PC-3 (cell line): ENCODE results near the gene PPP6R2. TPM values are rescaled to one million over a fixed set of nuclear protein-coding genes. Genes with fewer than 3 reads are reported as not detected.

ENCODE experiments used
- ATAC-seq: fragments of 200-7000 bp; cut with Tn5 transposase; 2 replicates; pipeline ENCODE4 v1.9.1; 2020; ENCODE audit warnings: mild to moderate bottlenecking, moderate library complexity
- BruUV-seq: library from RNA; stranded (reverse); fragments of 400-500 nt; replicated peaks from 2 replicates; lab custom pipeline; 2021; lab: Mats Ljungman, UMichigan
- CTCF ChIA-PET: fragments of 300-600 bp; sonication (Branson Sonifier 250); formaldehyde crosslinking; loops from one replicate; lab custom pipeline; 2022; ENCODE audit warnings: antibody characterized with exemption; lab: Charles Lee
- POLR2A ChIA-PET: fragments of 300-600 bp; sonication (Branson Sonifier 250); formaldehyde crosslinking; loops from one replicate; lab custom pipeline; 2022; ENCODE audit warnings: antibody characterized with exemption; ENCODE audit not compliant: unreplicated experiment; lab: Charles Lee
- DNase-seq: peaks from one replicate; pipeline ENCODE4 v3.0.0-alpha.2; 2015
- H2AFZ ChIP-seq: fragments of 300-600 bp; sonication (generic); 2 replicates; pipeline ENCODE4 v1.6.0; 2016; ENCODE audit warnings: antibody characterized with exemption, low read length
- H3F3A ChIP-seq: fragments of 300-600 bp; sonication (generic); one replicate; pipeline ENCODE4 v1.6.0; 2017; ENCODE audit warnings: antibody characterized with exemption, low read length, control low read depth, mild to moderate bottlenecking; ENCODE audit not compliant: unreplicated experiment
- H3K27ac ChIP-seq: fragments of 300-600 bp; sonication (generic); 2 replicates; pipeline ENCODE4 v1.5.1; 2016; ENCODE audit warnings: mild to moderate bottlenecking, low read length
- H3K27me3 ChIP-seq: fragments of 300-600 bp; sonication (generic); 2 replicates; pipeline ENCODE4 v1.6.1; 2016; ENCODE audit warnings: low read length, mixed read lengths
- H3K36me3 ChIP-seq: fragments of 300-600 bp; sonication (generic); 2 replicates; pipeline ENCODE4 v1.6.1; 2016; ENCODE audit warnings: low read depth, mixed run types, low read length, mixed read lengths
- H3K4me1 ChIP-seq: fragments of 300-600 bp; sonication (generic); 2 replicates; pipeline ENCODE4 v1.5.1; 2016; ENCODE audit warnings: low read length; ENCODE audit not compliant: insufficient read depth
- H3K4me2 ChIP-seq: fragments of 300-600 bp; sonication (generic); 2 replicates; pipeline ENCODE4 v1.6.0; 2016; ENCODE audit warnings: low read length
- H3K4me3 ChIP-seq: fragments of 300-600 bp; sonication (generic); 2 replicates; pipeline ENCODE4 v1.5.1; 2016; ENCODE audit warnings: mild to moderate bottlenecking, low read length, mixed read lengths
- H3K79me2 ChIP-seq: fragments of 300-600 bp; sonication (generic); 2 replicates; pipeline ENCODE4 v1.6.1; 2017; ENCODE audit warnings: low read length, mixed read lengths
- H3K9ac ChIP-seq: fragments of 300-600 bp; sonication (generic); 2 replicates; pipeline ENCODE4 v1.6.0; 2016; ENCODE audit warnings: mild to moderate bottlenecking, low read length
- H3K9me2 ChIP-seq: fragments of 300-600 bp; sonication (generic); replicated peaks from 2 replicates; pipeline ENCODE4 v1.6.1; 2016; ENCODE audit warnings: mixed run types, low read length, mixed read lengths
- H3K9me3 ChIP-seq: fragments of 300-600 bp; sonication (generic); 2 replicates; pipeline ENCODE4 v1.6.1; 2016; ENCODE audit warnings: low read length, mixed read lengths
- H4K20me1 ChIP-seq: fragments of 300-600 bp; sonication (generic); 2 replicates; pipeline ENCODE4 v1.6.1; 2016; ENCODE audit warnings: low read length, mixed read lengths
- CTCF ChIP-seq: fragments of 300-600 bp; sonication (generic); conservative IDR thresholded peaks from 2 replicates; pipeline ENCODE4 v1.5.1; 2017; ENCODE audit warnings: antibody characterized with exemption, low read depth, mild to moderate bottlenecking, low read length
- EZH2 ChIP-seq: fragments of 300-600 bp; sonication (generic); IDR thresholded peaks from one replicate; pipeline ENCODE4 v1.6.1; 2017; ENCODE audit warnings: antibody characterized with exemption, mild to moderate bottlenecking, low read length; ENCODE audit not compliant: unreplicated experiment
- EZH2phosphoT487 ChIP-seq: fragments of 300-600 bp; sonication (generic); IDR thresholded peaks from 2 replicates; pipeline ENCODE4 v1.6.1; 2018; ENCODE audit warnings: mild to moderate bottlenecking, antibody characterized with exemption, low read length, borderline replicate concordance
- intact Hi-C: fragments of 100-400 bp; cut with micrococcal nuclease; formaldehyde crosslinking; loops from 2 replicates; pipeline ENCODE4 v1.9.0; 2023
- total RNA-seq: library from RNA; depleted of rRNA; stranded (reverse); fragments of >200 nt; gene quantifications from 2 replicates; pipeline ENCODE4 v1.2.3, GENCODE V29; 2014

PPP6R2 gene
- total RNA-seq, 1 experiment from 2014 or later, result 46.2 TPM

DNA sequence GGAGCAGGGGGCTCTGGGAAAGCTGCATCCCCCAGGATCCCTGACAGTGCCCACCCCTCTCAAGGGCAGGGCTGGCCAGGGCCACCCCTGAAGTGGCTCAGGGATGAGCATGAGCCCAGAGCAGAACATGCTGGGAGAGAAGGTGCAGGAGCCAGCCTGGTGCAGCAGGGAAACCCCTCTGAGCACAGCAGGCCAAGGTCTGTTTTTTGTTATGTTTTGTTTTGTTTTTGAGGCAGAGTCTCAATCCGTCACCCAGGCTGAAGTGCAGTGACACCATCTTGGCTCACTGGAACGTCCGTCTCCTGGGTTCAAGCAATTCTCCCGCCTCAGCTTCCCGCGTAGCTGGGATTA lies 132.5 kb downstream of the PPP6R2 start:
- DNase-seq, result no peak
- no peak overlapping the region for H3K27ac ChIP-seq
- H3K4me2 ChIP-seq, result peak overlapping the region; percentile 90
- ChIA-PET CTCF (interaction anchor here (0.6 kb wide), 1 partner anchor 144 kb away, joined by 12 read pairs; no protein-coding TSS in a partner anchor), POLR2A (no interaction called here)
- ATAC-seq, result no peak
- no TSS peak for BruUV-seq
- H4K20me1 ChIP-seq, result peaks cover 30% of the 10 kb centered on the region
- H3K36me3 ChIP-seq, result no peaks in the 10 kb centered on the region; the same call in 1 of the 2 replicates
- H2AFZ ChIP-seq, result peak overlapping the region; percentile 80
- intact Hi-C loops, result no loop called here
- H3K9ac ChIP-seq, result peak overlapping the region; percentile 72; the same call in 1 of the 2 replicates
- TF ChIP-seq CTCF, result no peak
- no peak for TF ChIP-seq EZH2phosphoT487
- TF ChIP-seq EZH2, result no peak
- no peaks in the 10 kb centered on the region for H3K27me3 ChIP-seq
- H3K9me3 ChIP-seq, result no peaks in the 10 kb centered on the region
- no peaks in the 10 kb centered on the region for H3K9me2 ChIP-seq
- no peaks in the 10 kb centered on the region for H3F3A ChIP-seq
- peaks cover 37% of the 10 kb centered on the region for H3K79me2 ChIP-seq
- peaks cover 21% of the 10 kb centered on the region for H3K4me1 ChIP-seq
- peak overlapping the region; percentile 73; the same call in 1 of the 2 replicates for H3K4me3 ChIP-seq

GRCh38 chr22:50476868-50477267 lies 133.7 kb downstream of the PPP6R2 start:
- H2AFZ ChIP-seq, result no peak overlapping the region
- ATAC-seq (no peak), DNase-seq (no peak)
- no peaks in the 10 kb centered on the region for H3F3A ChIP-seq
- H3K27me3 ChIP-seq, result no peaks in the 10 kb centered on the region
- intact Hi-C loops, result no loop called here
- no peaks in the 10 kb centered on the region for H3K9me2 ChIP-seq
- no peak overlapping the region for H3K4me2 ChIP-seq
- no TSS peak for BruUV-seq
- no peaks in the 10 kb centered on the region for H3K9me3 ChIP-seq
- H3K9ac ChIP-seq, result no peak overlapping the region
- CTCF ChIA-PET, result no interaction called here
- H3K36me3 ChIP-seq, result no peaks in the 10 kb centered on the region; the same call in 1 of the 2 replicates
- no peak for TF ChIP-seq EZH2
- TF ChIP-seq CTCF, result no peak
- TF ChIP-seq EZH2phosphoT487, result no peak
- POLR2A ChIA-PET, result no interaction called here
- no peak overlapping the region for H3K27ac ChIP-seq
- peaks cover 23% of the 10 kb centered on the region for H4K20me1 ChIP-seq
- peaks cover 15% of the 10 kb centered on the region; the same call in 1 of the 2 replicates for H3K4me1 ChIP-seq
- H3K4me3 ChIP-seq, result no peak overlapping the region
- peaks cover 24% of the 10 kb centered on the region for H3K79me2 ChIP-seq

- Histone ChIP-seq H3K4me2 (no peak overlapping the region), H3K27me3 (no peaks in the 10 kb centered on the region), H4K20me1 (peaks cover 12% of the 10 kb centered on the region), H3K27ac (no peak overlapping the region), H3K9me2 (no peaks in the 10 kb centered on the region), H2AFZ (no peak overlapping the region), H3K4me1 (peaks cover 14% of the 10 kb centered on the region; the same call in 1 of the 2 replicates), H3K9ac (no peak overlapping the region), H3K9me3 (no peaks in the 10 kb centered on the region), H3K36me3 (no peaks in the 10 kb centered on the region; the same call in 1 of the 2 replicates), H3F3A (no peaks in the 10 kb centered on the region), H3K4me3 (no peak overlapping the region), H3K79me2 (peaks cover 14% of the 10 kb centered on the region)
- intact Hi-C loops, result no loop called here
- CTCF ChIA-PET, result no interaction called here
- ATAC-seq, result no peak
- no peak for TF ChIP-seq EZH2
- no peak for TF ChIP-seq EZH2phosphoT487
- TF ChIP-seq CTCF, result no peak
- DNase-seq, result no peak
- POLR2A ChIA-PET, result no interaction called here
- no TSS peak for BruUV-seq
These were observed 134.8 kb downstream of the PPP6R2 start for GRCh38 chr22:50477923-50478322.
